ENCODE results near the gene ARFRP1. TPM values are rescaled to one million over a fixed set of nuclear protein-coding genes. Genes with fewer than 3 reads are reported as not detected.

ARFRP1 gene
- total RNA-seq, 1 experiment from 2014 or later, result 42.7 TPM

DNA sequence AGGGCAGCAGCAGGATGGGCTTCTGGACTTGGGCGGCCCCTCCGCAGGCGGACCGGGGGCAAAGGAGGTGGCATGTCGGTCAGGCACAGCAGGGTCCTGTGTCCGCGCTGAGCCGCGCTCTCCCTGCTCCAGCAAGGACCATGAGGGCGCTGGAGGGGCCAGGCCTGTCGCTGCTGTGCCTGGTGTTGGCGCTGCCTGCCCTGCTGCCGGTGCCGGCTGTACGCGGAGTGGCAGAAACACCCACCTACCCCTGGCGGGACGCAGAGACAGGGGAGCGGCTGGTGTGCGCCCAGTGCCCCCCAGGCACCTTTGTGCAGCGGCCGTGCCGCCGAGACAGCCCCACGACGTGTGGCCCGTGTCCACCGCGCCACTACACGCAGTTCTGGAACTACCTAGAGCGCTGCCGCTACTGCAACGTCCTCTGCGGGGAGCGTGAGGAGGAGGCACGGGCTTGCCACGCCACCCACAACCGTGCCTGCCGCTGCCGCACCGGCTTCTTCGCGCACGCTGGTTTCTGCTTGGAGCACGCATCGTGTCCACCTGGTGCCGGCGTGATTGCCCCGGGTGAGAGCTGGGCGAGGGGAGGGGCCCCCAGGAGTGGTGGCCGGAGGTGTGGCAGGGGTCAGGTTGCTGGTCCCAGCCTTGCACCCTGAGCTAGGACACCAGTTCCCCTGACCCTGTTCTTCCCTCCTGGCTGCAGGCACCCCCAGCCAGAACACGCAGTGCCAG lies 11.0 kb downstream of the ARFRP1 start, which contains the start of gene TNFRSF6B:
TNFRSF6B (plus strand) TSS at position 25 of the 729 bp plus-strand sequence; CDS start at position 141, 116 bp downstream.
- TF ChIP-seq, protein P1, sequence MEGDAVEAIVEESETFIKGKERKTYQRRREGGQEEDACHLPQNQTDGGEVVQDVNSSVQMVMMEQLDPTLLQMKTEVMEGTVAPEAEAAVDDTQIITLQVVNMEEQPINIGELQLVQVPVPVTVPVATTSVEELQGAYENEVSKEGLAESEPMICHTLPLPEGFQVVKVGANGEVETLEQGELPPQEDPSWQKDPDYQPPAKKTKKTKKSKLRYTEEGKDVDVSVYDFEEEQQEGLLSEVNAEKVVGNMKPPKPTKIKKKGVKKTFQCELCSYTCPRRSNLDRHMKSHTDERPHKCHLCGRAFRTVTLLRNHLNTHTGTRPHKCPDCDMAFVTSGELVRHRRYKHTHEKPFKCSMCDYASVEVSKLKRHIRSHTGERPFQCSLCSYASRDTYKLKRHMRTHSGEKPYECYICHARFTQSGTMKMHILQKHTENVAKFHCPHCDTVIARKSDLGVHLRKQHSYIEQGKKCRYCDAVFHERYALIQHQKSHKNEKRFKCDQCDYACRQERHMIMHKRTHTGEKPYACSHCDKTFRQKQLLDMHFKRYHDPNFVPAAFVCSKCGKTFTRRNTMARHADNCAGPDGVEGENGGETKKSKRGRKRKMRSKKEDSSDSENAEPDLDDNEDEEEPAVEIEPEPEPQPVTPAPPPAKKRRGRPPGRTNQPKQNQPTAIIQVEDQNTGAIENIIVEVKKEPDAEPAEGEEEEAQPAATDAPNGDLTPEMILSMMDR (conservative IDR thresholded peaks at IDR 0.05), result no peak
- H3T11ph ChIP-seq (ENCODE audit: low read length), result no peak within 1 kb of the TSS
- peak within 1 kb of the TSS in 2 of 3 experiments; percentile 61 to 82; a peak in 2 of 7 replicates for H3K27ac Mint-ChIP-seq

More for the DNA sequence above, 11.0 kb downstream of the ARFRP1 start, which contains the start of gene TNFRSF6B:
- Histone ChIP-seq H3K9me3 (ENCODE audit: control insufficient read depth, low read depth, low read length) (no peaks in the 10 kb centered on the region), H2BK5ac (ENCODE audit: insufficient read length, low read length) (no peak within 1 kb of the TSS), H2AK5ac (ENCODE audit: insufficient read length, low read length) (no peak within 1 kb of the TSS), H4K5ac (ENCODE audit: insufficient read length, low read depth, low read length) (no peak within 1 kb of the TSS), H3K23me2 (ENCODE audit: insufficient read length, low read depth, low read length, poor library complexity, severe bottlenecking) (peaks cover 4% of the 10 kb centered on the region), H3K18ac (ENCODE audit: insufficient read length, low read depth, low read length) (no peak within 1 kb of the TSS), H4K91ac (ENCODE audit: insufficient read length, low read depth, low read length) (no peak within 1 kb of the TSS), H3K4ac (ENCODE audit: low read depth, low read length) (no peak within 1 kb of the TSS), H2BK12ac (ENCODE audit: insufficient read length, low read depth, low read length) (no peak within 1 kb of the TSS), H3K56ac (ENCODE audit: insufficient read length, low read depth, low read length) (no peak within 1 kb of the TSS), H3K27ac (ENCODE audit: insufficient read length, low read depth, low read length) (no peak within 1 kb of the TSS), H4K8ac (replicated peaks; ENCODE audit: insufficient read length, low read depth, low read length) (no peak within 1 kb of the TSS), H2BK120ac (ENCODE audit: low read depth, low read length, poor library complexity, severe bottlenecking) (no peak within 1 kb of the TSS), H3K14ac (ENCODE audit: insufficient read depth, low read length) (no peak within 1 kb of the TSS), H3K4me2 (ENCODE audit: insufficient read depth, insufficient read length, low read length) (no peak within 1 kb of the TSS), H3K79me2 (ENCODE audit: insufficient read depth, low read length) (no peaks in the 10 kb centered on the region), H3K4me1 (ENCODE audit: insufficient read depth, low read length) (no peaks in the 10 kb centered on the region), H2AFZ (ENCODE audit: low read length) (no peak within 1 kb of the TSS), H2BK15ac (ENCODE audit: low read depth, low read length) (no peak within 1 kb of the TSS), H3K23ac (ENCODE audit: insufficient read length, low read depth, low read length) (no peak within 1 kb of the TSS), H4K20me1 (ENCODE audit: control insufficient read depth, insufficient read depth, insufficient read length) (no peaks in the 10 kb centered on the region), H3K79me1 (ENCODE audit: insufficient read depth, low read depth, low read length, poor library complexity, severe bottlenecking) (no peaks in the 10 kb centered on the region), H2BK20ac (ENCODE audit: low read depth, low read length, poor library complexity, severe bottlenecking) (no peak within 1 kb of the TSS), H3K27me3 (ENCODE audit: insufficient read depth, low read length) (no peaks in the 10 kb centered on the region), H3K9ac (ENCODE audit: extremely low read depth, insufficient read length, low read length) (no peak within 1 kb of the TSS)
- Mint-ChIP-seq H3K4me3 (peak within 1 kb of the TSS; percentile 34 to 35; a peak in 4 of 5 replicates), H3K9me3 (peaks cover 3 to 5% of the 10 kb centered on the region in 2 experiments; a peak in 3 of 5 replicates), H3K27me3 (ENCODE audit: low read depth) (peaks cover 6% of the 10 kb centered on the region; the same call in 1 of the 2 replicates), H3K4me1 (peaks cover 2 to 10% of the 10 kb centered on the region in 2 experiments), H3K36me3 (ENCODE audit: insufficient read depth in 1 of 3, low read depth in 3 of 3) (peaks cover 13 to 17% (median 14%) of the 10 kb centered on the region in 3 experiments; a peak in 5 of 7 replicates)
- no CpG with 5 or more reads among the region's 52 CpGs for WGBS (ENCODE audit: extremely low coverage, insufficient read length, low lambda C conversion rate)
- DNase-seq, result no peak
